GM18867 (cell line): ENCODE data around the gene SERPINB7.

Experiments used
- ATAC-seq: cut with Tn5 transposase; IDR thresholded peaks from one replicate; pipeline ENCODE4 v1.9.1; 2021; ENCODE audit warnings: mild to moderate bottlenecking, moderate library complexity; ENCODE audit not compliant: unreplicated experiment

SERPINB7 gene

GRCh38 chr18:63784787-63785452 lies 9.7 kb downstream of the SERPINB7 start:
- no peak for ATAC-seq

- no peak for ATAC-seq
Observed at GRCh38 chr18:63787673-63788072, 12.5 kb downstream of the SERPINB7 start.

GRCh38 chr18:63788447-63789096 lies 13.4 kb downstream of the SERPINB7 start:
- ATAC-seq, result peak; percentile 74

- ATAC-seq, result no peak
Observed at GRCh38 chr18:63789327-63789726, 14.1 kb downstream of the SERPINB7 start.

GRCh38 chr18:63795606-63796005 lies 20.4 kb downstream of the SERPINB7 start:
- no peak for ATAC-seq

- no peak for ATAC-seq
Observed at GRCh38 chr18:63799189-63799588, 24.0 kb downstream of the SERPINB7 start.

- no peak for ATAC-seq
Observed at GRCh38 chr18:63801343-63801742, 26.1 kb downstream of the SERPINB7 start.

- ATAC-seq, result no peak
Observed at GRCh38 chr18:63808125-63808524, 32.9 kb downstream of the SERPINB7 start.

GRCh38 chr18:63817441-63818051 lies 42.3 kb downstream of the SERPINB7 start:
- no peak for ATAC-seq

GRCh38 chr18:63818212-63818611 lies 43.0 kb downstream of the SERPINB7 start:
- ATAC-seq, result no peak

- ATAC-seq, result no peak
Observed at GRCh38 chr18:63819786-63820185, 44.6 kb downstream of the SERPINB7 start.

- ATAC-seq, result no peak
Observed at GRCh38 chr18:63820694-63821093, 45.5 kb downstream of the SERPINB7 start.

GRCh38 chr18:63823516-63824219 lies 48.5 kb downstream of the SERPINB7 start:
- no peak for ATAC-seq

GRCh38 chr18:63824220-63824525 lies 49.0 kb downstream of the SERPINB7 start:
- no peak for ATAC-seq

- ATAC-seq, result no peak
Observed at GRCh38 chr18:63828120-63828519, 52.9 kb downstream of the SERPINB7 start.

GRCh38 chr18:63828656-63829055 lies 53.4 kb downstream of the SERPINB7 start:
- no peak for ATAC-seq

- no peak for ATAC-seq
Observed at GRCh38 chr18:63829886-63830285, 54.7 kb downstream of the SERPINB7 start.

- ATAC-seq, result peak; percentile 89
Observed at GRCh38 chr18:63831080-63831788, 56.0 kb downstream of the SERPINB7 start.

- peak; percentile 75 for ATAC-seq
Observed at GRCh38 chr18:63832470-63832869, 57.3 kb downstream of the SERPINB7 start.

GRCh38 chr18:63834471-63835113 lies 59.4 kb downstream of the SERPINB7 start:
- ATAC-seq, result no peak

- no peak for ATAC-seq
Observed at GRCh38 chr18:63836456-63836855, 61.2 kb downstream of the SERPINB7 start.
